Measurements from ENCODE around the gene CENPI. TPM values are rescaled to one million over a fixed set of nuclear protein-coding genes. Genes with fewer than 3 reads are reported as not detected.

CENPI gene
- polyA plus RNA-seq, 10 donors, result 4.3 to 9.1 (median 5.3) TPM

Other genes with a start within 250 kb of the CENPI start
- gene NOX1, start 223.8 kb upstream of the CENPI start, polyA plus RNA-seq (ENCODE audit: insufficient read length in 10 of 10), result under 1 TPM in 9 of 10 donors, not detected in 1; 0.11 to 0.75 (median 0.34) TPM
- under 1 TPM in 4 of 10 donors, not detected in 6; 0.05 to 0.48 (median 0.28) TPM for gene XKRX, start 169.3 kb upstream of the CENPI start, polyA plus RNA-seq (ENCODE audit: insufficient read length in 10 of 10)
- gene ARL13A, start 128.5 kb upstream of the CENPI start, polyA plus RNA-seq (ENCODE audit: insufficient read length in 10 of 10), result under 1 TPM in 3 of 10 donors, not detected in 7; 0.17 to 0.35 (median 0.29) TPM
- 1 to 10 TPM; 7.1 to 9.3 (median 8.6) TPM for gene TRMT2B, start 46.1 kb upstream of the CENPI start, polyA plus RNA-seq (ENCODE audit: insufficient read length in 10 of 10)
- 1 to 10 TPM; 2.2 to 4.8 (median 2.7) TPM for gene TMEM35A, start 19.3 kb upstream of the CENPI start, polyA plus RNA-seq (ENCODE audit: insufficient read length in 10 of 10)
- gene DRP2, start 121.6 kb downstream of the CENPI start, polyA plus RNA-seq (ENCODE audit: insufficient read length in 10 of 10), result 1 to 10 TPM in 9 of 10 donors, under 1 TPM in 1; 0.97 to 3.4 (median 1.7) TPM
- under 1 TPM; 0.12 to 0.46 (median 0.18) TPM for gene TAF7L, start 193.1 kb downstream of the CENPI start, polyA plus RNA-seq (ENCODE audit: insufficient read length in 10 of 10)

All from muscle of back (tissue), 10 donors.